Measurements from ENCODE around the gene GNAQ.

Gene GNAQ

DNA sequence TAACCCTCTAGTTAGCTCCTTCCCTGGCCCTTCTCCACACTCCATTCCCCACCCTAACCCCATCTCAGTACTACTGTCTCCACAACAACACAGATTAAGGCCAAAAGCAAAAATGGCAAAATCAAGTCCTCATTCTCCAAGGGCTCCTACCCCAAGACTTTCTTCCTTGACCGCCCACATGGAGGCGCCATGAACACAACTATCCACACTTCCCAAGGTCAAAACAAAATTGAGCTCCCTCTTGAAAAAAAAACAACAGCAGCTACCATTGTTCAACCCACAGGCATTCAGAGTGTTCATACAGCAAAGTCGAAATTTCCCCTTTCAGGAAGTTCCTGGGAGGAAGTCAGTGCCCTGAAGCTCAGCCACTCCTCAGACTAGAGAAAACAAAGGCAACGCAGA is 54.4 kb downstream of the GNAQ start:
- in situ Hi-C loops (cut with MboI; ENCODE audit: low sequenced_read_pairs): no loop called here

DNA sequence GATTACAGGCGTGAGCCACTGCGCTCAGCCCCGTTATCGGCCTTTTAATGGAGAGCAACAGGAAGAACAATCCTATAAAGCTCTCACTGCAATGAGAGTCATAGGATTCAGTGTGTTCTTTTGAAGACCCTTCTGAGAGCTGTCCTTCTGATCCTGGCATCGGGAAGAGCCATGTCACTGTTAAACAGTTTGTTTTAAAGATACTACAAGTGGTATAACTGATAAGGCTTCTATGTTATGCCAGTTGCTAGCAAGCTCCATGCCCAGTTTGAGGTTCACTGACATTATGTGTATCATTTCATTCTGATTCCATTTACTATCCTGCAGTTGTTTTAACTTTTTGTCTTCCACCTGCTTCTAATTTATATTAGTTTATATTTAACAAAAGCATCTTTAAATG is 55.8 kb downstream of the GNAQ start:
- in situ Hi-C loops (cut with MboI; ENCODE audit: low sequenced_read_pairs): no loop called here

DNA sequence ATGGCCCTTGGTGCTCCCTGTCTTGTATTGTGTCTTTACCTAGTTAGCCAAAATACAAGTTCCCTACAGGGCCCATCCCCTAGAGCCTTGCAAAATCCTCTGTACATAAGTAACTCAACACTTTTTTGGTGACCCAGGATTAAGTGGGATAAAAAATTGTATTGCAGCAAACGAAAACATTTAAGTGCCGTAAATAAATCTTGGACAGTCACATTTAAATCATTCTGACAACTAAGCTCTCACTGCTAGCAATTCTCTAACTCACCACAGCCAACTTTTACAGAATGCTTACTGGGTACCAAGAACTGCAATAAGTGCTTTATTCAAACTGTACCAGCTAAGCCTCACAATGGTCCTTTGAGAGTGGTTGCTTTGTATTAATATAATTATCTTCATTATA is 56.6 kb downstream of the GNAQ start:
- in situ Hi-C loops (cut with MboI; ENCODE audit: low sequenced_read_pairs): no loop called here

DNA sequence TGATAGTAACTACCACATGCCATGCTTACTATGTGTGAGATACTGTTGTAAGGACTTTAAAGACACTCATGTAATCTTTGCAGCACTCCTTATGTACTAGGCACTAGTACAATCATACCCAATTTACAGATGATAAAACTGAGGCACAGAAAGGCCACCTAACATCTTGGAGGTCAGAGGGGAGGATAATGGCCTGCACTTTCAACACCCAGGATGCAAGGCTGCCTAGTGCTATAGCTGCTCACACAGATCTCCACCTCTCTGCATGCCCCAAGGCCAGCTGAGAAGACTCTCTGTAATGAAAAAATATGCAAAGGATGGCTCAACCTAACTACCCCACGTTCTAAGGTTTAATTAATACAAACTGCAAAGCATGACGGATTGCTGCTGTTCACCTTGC is 57.2 kb downstream of the GNAQ start:
- in situ Hi-C loops (cut with MboI; ENCODE audit: low sequenced_read_pairs): no loop called here

DNA sequence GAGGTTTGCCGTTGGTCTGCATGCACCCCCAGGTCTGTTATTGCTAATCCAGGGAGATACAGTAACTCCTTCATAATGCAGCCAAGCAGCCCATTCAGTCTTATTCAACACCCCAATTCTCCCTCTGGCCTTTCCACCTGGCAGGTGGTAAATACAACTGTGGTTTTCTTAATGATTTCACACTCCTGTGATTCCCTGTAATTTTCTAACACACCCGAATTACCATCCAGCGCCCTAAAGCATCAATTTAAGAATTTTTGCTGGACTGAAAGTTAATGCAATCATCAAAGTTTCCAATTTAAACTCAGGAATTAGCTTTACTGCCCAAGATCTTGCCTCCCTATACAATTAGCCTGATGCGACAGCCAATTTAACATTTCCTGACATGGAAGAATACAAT is 62.5 kb downstream of the GNAQ start:
- in situ Hi-C loops (cut with MboI; ENCODE audit: low sequenced_read_pairs): no loop called here

DNA sequence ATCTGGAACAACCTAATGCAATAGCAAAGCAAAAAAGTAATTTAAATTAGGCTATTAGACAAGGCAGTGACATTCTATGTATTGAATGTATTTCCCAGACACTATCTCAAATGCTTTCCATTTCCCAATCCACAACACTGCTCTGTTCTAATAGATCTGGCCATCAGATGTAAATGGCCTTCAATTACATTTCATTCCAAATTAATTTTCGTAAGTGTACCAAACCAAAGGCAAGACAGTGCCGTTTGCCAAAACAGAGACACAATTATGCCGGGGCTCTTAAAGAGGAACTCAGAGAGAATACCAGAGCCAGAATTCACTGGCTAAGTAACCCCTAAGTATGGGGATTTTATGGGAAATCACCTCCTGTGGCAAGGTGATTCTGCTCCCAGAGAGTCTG is 63.1 kb downstream of the GNAQ start:
- in situ Hi-C loops (cut with MboI; ENCODE audit: low sequenced_read_pairs): no loop called here

DNA sequence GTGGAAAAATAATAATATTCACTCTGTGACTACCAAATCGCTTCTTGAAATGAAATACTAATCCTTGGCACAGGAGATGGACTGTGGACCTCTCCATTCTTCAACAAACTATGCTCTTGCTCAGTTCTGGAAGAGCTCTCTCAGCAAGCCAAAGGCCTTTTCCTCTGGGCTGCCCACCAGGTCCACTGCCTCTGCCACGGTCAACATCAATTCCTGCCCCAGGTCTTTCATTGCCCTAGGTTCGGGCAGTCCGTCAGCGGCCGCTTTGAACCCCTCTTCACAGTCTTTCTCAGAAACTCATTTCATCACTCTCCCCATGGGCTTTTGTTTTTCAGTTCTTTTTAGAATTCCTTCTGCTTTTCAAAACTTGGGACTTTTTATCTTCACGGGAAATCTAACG is 64.9 kb downstream of the GNAQ start:
- in situ Hi-C loops (cut with MboI; ENCODE audit: low sequenced_read_pairs): no loop called here

DNA sequence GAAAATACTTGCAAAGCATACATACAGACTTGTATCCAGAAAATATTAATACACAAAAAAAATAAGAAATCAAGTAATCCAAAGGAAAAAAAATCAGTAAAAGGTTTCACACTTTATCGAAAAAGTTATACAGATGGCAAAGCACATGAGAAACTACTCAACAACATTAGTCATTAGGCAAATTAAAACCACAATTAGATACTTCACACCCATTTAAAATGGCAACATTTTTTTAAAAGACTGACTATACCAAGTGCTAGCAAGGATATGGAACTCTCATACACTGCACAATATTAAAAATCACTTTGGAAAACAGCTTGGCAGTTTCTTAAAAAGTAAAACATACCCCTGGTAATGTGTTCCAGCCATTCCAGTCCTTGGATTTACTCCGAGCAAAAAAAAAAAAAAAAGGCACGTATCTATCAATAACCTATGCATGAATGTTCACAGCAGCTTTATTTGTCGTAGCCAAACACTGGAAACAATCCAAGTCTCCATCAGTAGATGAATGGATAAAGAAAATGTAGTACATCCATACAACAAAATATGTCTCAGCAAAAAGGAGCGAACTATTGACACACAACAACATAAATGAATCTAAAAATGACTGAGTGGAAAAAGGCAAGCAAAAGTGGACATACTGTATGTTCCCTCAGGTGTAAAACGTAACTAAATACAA is 66.0 kb downstream of the GNAQ start:
- in situ Hi-C loops (cut with MboI; ENCODE audit: low sequenced_read_pairs): no loop called here

DNA sequence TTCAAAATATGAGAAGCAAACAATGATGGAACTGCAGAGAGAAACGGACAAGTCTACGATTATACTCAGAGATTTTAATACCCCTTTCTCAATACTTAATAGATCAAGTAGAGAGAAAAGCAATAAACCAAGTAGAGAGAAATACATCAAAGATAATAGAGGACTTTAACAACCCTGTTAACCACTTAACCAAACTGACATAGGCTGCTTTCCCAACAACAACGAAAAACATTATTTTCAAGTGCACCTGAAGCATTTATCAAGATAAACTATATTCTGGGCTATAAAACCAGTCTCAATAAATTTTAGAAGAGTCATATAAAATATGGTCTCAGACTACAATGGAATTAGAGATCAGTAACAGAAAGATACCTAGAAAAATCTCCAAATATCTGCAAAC is 67.4 kb downstream of the GNAQ start:
- in situ Hi-C loops (cut with MboI; ENCODE audit: low sequenced_read_pairs): no loop called here

DNA sequence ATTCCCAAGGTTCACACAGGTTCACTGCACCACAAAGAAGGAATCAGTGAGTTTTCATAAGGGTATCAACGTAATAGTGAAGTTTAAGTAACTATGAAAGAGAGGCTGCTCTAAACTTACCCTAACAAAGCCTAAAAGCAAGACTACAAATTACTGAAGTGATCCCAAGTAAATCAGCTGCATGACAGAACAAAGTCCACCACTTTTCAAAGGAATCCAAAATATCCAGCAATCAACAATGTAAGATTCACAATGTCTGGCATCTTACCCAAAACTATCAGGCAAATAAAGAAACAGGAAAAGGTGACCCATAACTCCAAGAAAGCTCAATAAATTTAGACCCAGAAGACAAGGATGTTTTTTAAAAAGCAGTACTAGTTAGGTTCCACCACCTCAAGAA is 70.1 kb downstream of the GNAQ start:
- in situ Hi-C loops (cut with MboI; ENCODE audit: low sequenced_read_pairs): no loop called here

DNA sequence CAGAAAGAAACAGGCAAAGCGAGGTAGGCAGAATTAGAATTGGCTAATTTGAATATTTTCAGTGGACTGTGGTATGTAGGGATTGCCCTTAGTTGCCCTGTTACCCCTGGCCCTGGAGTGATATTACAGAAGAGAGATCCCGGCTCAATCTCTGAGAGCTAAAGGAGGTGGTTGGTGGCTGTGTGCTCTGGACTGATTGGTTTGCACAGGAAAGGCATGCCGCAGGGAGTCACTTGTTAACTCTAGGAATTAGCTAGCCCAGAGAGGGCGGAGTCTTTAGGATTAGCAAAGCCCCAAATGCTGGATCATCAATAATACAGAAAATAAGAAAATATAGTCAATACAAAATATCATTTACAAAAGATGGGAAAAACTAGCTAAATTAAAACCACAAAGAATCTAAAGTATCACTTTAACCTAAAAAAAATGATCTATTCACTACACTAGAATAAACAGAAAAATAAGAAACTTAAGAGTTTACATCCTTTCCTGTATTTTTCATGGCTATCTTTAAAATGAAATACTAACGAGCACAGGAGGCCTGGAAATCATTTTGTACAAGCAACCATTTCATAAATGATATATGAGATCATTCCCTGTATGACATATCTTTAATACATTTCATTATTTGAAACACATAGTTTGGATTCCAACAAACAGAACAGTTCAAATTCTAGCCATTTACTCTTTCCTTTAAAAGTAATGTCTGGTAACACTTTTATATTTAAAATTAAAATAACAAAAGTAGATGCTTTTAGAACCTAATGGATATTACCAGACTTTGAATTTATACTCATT is 71.1 kb downstream of the GNAQ start:
- in situ Hi-C loops (cut with MboI; ENCODE audit: low sequenced_read_pairs): no loop called here

DNA sequence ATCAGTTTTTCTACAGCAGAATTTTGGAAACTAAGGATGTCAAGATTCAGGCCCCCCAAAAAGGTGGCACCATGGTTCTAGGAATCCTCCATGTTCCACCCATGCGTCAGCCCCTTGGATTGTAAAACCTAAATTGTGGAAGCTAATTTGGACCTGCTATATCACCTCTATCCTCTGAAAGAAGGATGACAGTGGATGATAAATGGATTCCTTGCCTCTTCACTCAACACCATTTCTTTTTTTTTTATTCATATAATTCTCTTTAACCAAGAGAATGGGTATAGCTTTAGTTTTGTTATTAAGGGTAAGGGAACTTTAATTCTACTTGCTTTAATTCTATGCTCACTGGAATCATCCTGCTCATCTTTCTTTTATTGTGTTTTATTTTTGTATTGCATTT is 71.8 kb downstream of the GNAQ start:
- in situ Hi-C loops (cut with MboI; ENCODE audit: low sequenced_read_pairs): no loop called here

DNA sequence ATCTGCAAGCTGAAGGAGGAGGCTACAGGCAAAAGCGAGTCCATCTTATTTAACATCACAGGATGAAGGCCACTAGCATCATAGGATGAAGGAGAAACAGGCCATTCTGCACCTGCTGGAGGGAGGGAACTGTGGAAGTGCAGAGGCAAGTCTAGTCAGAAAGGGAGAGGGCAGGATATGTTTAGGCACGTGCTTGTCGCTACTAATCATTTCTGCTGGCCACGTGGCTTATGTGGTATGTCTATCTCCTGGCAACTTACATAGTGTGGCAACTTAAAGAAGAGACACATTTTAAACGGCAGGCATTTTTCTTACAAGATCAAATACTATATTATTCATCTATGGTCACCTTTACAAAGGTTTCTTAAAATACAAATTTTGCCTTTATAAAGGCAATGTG is 74.0 kb downstream of the GNAQ start:
- in situ Hi-C loops (cut with MboI; ENCODE audit: low sequenced_read_pairs): no loop called here

DNA sequence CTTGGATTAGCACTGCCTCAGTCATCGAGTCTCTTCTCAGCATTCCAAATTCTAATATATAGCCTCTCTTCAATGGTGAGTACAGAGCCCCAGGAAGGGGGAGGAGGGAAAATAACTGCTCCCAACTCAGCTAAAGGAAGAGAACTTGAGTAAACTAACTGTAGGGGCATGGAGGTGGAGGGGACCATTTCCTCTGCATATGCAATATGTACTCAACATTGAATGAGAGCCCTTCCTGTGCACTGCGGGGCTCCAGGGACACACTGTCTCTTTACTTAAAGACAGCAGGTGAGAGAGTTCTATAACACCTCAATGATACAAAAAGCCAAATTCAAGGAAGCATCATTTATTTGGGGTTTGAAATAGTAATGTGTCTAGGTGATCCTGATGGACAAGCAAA is 75.1 kb downstream of the GNAQ start:
- in situ Hi-C loops (cut with MboI; ENCODE audit: low sequenced_read_pairs): no loop called here

DNA sequence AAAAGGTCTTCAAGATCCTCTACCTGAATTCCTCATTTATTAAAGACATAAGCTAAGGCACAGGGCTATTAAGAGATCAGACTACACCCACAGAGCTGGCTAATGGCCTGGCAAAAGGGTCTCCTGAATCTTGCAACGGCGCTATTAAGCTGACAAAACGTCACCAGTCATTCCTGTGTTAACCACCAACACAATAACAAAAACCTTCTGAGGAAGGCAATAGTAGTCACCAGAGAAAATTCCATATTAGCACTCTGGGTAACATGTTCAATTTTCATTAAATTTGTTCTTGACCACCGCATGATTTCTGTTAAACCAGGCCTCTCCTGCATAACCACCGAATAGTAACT is 77.0 kb downstream of the GNAQ start:
- in situ Hi-C loops (cut with MboI; ENCODE audit: low sequenced_read_pairs): no loop called here

DNA sequence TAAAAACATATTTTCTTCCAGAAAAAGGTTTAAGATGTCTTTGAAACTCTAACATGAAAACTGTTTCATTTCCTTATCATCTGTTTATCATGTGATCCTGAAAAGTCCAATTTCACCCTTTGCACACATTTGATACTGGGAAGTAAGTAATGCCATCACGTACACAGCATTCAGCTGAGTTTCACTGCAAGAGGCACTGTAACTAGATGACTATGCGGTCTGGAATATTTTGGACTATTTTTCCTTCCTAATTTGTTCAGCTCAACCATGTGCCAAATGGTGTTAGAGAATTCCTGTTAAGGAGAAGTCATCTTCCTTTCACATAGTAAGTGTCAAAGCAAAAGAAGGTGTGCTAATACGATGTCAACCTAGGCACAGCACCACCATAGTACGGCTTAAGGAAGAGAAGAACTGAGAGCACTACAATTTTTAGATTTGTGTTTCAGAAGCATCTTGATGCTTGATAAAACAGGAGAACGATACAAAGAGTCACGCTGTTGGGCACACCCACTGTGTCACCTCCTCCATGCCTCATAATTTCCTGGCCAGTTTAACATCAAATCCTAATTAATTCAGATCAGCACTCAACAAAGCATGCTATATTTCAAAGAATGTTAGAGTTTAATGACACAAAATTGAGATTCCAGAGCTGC is 77.5 kb downstream of the GNAQ start:
- in situ Hi-C loops (cut with MboI; ENCODE audit: low sequenced_read_pairs): no loop called here

DNA sequence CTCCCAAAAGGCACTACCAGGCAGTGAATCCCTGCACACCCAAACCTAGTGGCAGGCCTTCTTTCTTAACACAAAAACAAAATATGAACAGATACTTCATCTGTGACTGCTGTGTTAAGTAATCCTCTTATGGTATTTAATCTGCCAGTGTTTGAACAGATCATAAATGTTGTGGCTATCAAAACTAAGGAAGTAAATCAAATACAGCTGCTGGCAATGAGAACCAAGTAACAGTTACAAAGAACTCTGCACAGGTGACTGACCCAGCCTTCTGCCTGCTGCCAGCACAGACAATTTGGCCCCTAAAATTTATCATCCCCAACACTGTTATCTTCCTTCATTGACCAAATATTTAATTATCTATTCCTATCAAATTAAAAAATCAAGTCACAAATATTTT is 78.0 kb downstream of the GNAQ start:
- in situ Hi-C loops (cut with MboI; ENCODE audit: low sequenced_read_pairs): no loop called here

DNA sequence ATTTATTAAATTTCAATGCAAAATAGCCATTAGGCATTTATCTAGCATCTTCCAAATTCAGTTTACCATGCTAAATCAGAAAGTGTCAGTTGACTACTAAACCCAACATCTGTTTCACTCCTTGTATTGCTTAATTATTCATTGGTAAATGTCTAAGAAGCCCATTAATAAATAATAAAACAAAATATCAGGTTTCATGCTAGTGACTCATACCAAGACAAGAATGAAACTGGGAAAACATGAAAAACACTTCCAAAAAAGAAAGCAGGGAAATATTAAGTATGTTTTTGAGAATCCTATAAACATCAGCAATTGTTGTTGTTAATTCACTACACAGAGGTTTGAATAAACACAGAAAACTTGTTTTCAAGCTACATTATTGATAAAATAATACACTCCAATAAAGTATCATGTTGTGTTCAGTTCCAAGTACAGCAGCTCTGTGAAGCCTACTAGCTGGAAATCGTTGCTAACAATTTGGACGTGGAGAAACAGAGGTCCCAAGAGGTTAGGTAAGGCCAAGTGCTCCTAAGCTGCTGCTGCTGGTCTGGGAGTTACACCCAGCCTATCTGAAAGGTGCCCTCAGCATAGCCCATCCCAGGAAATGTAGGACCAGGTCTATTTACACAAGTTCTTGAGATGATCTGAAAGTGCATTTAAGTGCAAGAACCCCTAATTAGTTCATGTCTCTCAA is 78.8 kb downstream of the GNAQ start:
- in situ Hi-C loops (cut with MboI; ENCODE audit: low sequenced_read_pairs): no loop called here

DNA sequence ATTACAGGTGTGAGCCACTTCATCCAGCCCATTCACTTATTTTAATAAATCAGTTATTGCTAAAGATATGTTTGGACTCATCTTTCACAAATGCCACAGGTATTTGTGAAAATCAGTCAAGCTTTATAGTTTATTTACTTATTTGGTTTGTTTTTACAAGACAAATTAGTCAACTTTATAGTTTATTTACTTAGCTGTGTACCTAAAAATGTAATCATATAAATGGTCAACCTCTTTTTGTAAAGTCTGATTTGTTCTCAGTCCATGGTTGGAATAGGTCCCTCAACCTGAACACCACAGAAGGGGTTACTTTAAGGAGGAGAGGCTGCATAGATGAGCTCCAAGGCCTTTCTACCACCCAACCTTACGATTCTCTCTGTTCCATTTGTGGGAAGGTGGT is 80.2 kb downstream of the GNAQ start:
- in situ Hi-C loops (cut with MboI; ENCODE audit: low sequenced_read_pairs): no loop called here

DNA sequence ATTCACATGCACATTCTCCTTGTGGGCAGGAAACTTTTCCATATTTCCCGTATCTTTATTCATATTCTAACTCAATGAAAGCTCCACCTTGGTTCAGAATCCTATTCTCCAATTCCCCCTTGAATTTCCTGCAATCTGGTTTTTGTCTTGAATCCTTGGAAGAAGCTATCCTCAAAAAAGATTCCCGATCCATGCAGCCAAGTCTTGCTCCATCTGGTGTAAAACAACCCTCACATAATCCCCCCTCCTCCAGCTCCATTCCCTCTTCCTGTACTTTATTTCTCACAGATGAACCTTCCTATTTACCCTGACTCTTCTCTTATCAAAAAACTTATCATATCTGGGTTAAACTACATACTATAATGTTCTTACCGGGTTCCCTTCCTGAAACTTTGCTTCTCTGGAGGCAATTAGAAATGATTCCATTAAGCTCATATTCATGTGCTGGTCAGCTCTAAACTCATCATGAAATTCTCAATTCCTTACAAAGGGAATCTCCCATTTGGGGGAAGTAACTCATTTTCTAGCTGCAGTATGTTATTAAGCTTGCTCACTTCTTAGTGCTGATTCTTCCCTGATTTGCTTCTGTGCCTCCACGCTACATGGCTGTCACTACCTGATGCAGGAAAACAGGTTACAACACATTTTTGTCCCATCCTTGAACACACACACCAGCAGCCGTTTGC is 81.7 kb downstream of the GNAQ start:
- in situ Hi-C loops (cut with MboI; ENCODE audit: low sequenced_read_pairs): no loop called here

DNA sequence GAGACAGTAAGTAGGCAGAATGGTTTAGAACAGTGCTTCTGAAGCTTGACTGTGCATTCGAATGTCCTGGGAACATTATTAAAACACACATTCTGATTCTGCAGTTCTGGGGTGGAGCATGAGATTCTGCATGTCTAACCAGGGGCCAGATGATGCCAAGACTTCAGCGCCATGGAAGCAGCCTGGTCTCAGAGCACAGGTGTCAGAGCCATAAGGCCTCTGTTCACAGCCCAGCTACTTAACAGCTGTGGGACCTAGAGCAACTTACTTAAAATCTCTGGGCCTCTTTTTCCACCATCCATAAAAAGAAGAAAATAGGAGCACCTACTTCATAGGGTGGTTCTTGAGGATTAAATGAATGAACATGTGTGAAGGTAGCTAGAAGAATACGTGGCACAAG is 84.0 kb downstream of the GNAQ start:
- in situ Hi-C loops (cut with MboI; ENCODE audit: low sequenced_read_pairs): no loop called here

Data from hTERT RPE-1 (cell line).